Measurements from ENCODE around the gene NDP.

GRCh38 chrX:43974100-43974475 lies 898 bp upstream of the NDP start:
- no peak for TF ChIP-seq CTCF (IDR thresholded peaks at IDR 0.05; ENCODE audit: insufficient read depth, low read length, poor library complexity, severe bottlenecking)
- no peak for TF ChIP-seq EZH2phosphoT487 (conservative IDR thresholded peaks at IDR 0.05; ENCODE audit: low read length)
